ENCODE measurements around the gene KATNIP.

Gene KATNIP

GRCh38 chr16:27514806-27515205 lies 35.1 kb upstream of the KATNIP start:
- DNase-seq, result peak; percentile 42

GRCh38 chr16:27515874-27516353 lies 34.0 kb upstream of the KATNIP start:
- 93% methylated on average over 9 of the region's 9 CpGs for WGBS
- peak; percentile 33 for DNase-seq
- H2BK12ac ChIP-seq (ENCODE audit: low read length in 2 of 2), result peak overlapping the region in 1 of 2 experiments; percentile 24
- no peak overlapping the region for H3K4ac ChIP-seq (ENCODE audit: low read depth in 1 of 2, low read length in 2 of 2)
- H3K14ac ChIP-seq (ENCODE audit: low read length in 2 of 2), result no peak overlapping the region
- H4K8ac ChIP-seq (ENCODE audit: low read length), result no peak overlapping the region
- no peak overlapping the region for H3K4me2 ChIP-seq (ENCODE audit: low read length, poor library complexity, severe bottlenecking)
- H2BK15ac ChIP-seq (ENCODE audit: low read depth, poor library complexity, severe bottlenecking), result no peak overlapping the region
- H3K4me3 ChIP-seq (ENCODE audit: insufficient read depth in 1 of 2, low read depth in 1 of 2, low read length in 2 of 2), result no peak overlapping the region
- H3K27me3 ChIP-seq (ENCODE audit: control insufficient read depth in 1 of 2, insufficient read depth in 1 of 2, low read length in 2 of 2), result no peaks in the 10 kb centered on the region
- H3K79me1 ChIP-seq (replicated peaks; ENCODE audit: low read length, poor library complexity, severe bottlenecking), result peaks cover 25% of the 10 kb centered on the region
- peaks cover 59 to 91% of the 10 kb centered on the region in 2 experiments for H3K36me3 ChIP-seq (ENCODE audit: control insufficient read depth in 1 of 2, insufficient read depth in 2 of 2, low read depth in 1 of 2, low read length in 2 of 2)
- no peak overlapping the region for H2BK120ac ChIP-seq (ENCODE audit: low read depth, low read length)
- no peak overlapping the region for H4K91ac ChIP-seq (ENCODE audit: low read length)
- peaks cover 9% of the 10 kb centered on the region for H3K4me1 ChIP-seq (ENCODE audit: control insufficient read depth, insufficient read depth, low read depth, low read length)
- H3K23ac ChIP-seq (ENCODE audit: low read length in 2 of 2), result no peak overlapping the region
- H2AFZ ChIP-seq (ENCODE audit: low read depth, low read length), result no peak overlapping the region
- H3K18ac ChIP-seq (ENCODE audit: low read depth in 1 of 2, low read length in 2 of 2), result no peak overlapping the region
- no peak overlapping the region for H3K9ac ChIP-seq (ENCODE audit: low read length)
- no peak overlapping the region for H3K27ac ChIP-seq (ENCODE audit: low read length, poor library complexity, severe bottlenecking)
- no peak overlapping the region for H2BK5ac ChIP-seq (ENCODE audit: low read depth, low read length, poor library complexity, severe bottlenecking)
- H2AK5ac ChIP-seq (ENCODE audit: low read length, severe bottlenecking), result no peak overlapping the region
- H3K9me3 ChIP-seq (ENCODE audit: control insufficient read depth, low read length), result no peaks in the 10 kb centered on the region

More at GRCh38 chr16:27514806-27515205, 35.1 kb upstream of the KATNIP start:
- H3K4ac ChIP-seq (ENCODE audit: low read depth in 1 of 2, low read length in 2 of 2), result no peak overlapping the region
- H4K8ac ChIP-seq (ENCODE audit: low read length), result no peak overlapping the region
- no peak overlapping the region for H2BK120ac ChIP-seq (ENCODE audit: low read depth, low read length)
- H2BK12ac ChIP-seq (ENCODE audit: low read length in 2 of 2), result no peak overlapping the region
- no peak overlapping the region for H3K4me2 ChIP-seq (ENCODE audit: low read length, poor library complexity, severe bottlenecking)
- H3K4me3 ChIP-seq (ENCODE audit: insufficient read depth in 1 of 2, low read depth in 1 of 2, low read length in 2 of 2), result no peak overlapping the region
- peaks cover 61 to 91% of the 10 kb centered on the region in 2 experiments for H3K36me3 ChIP-seq (ENCODE audit: control insufficient read depth in 1 of 2, insufficient read depth in 2 of 2, low read depth in 1 of 2, low read length in 2 of 2)
- no peak overlapping the region for H3K18ac ChIP-seq (ENCODE audit: low read depth in 1 of 2, low read length in 2 of 2)
- no peak overlapping the region for H3K14ac ChIP-seq (ENCODE audit: low read length in 2 of 2)
- H3K9ac ChIP-seq (ENCODE audit: low read length), result no peak overlapping the region
- no peak overlapping the region for H3K23ac ChIP-seq (ENCODE audit: low read length in 2 of 2)
- no peak overlapping the region for H2BK15ac ChIP-seq (ENCODE audit: low read depth, poor library complexity, severe bottlenecking)
- H3K27ac ChIP-seq (ENCODE audit: low read length, poor library complexity, severe bottlenecking), result no peak overlapping the region
- H3K27me3 ChIP-seq (ENCODE audit: control insufficient read depth in 1 of 2, insufficient read depth in 1 of 2, low read length in 2 of 2), result no peaks in the 10 kb centered on the region
- 97% methylated on average over 12 of the region's 12 CpGs for WGBS
- no peak overlapping the region for H2AFZ ChIP-seq (ENCODE audit: low read depth, low read length)
- no peak overlapping the region for H2BK5ac ChIP-seq (ENCODE audit: low read depth, low read length, poor library complexity, severe bottlenecking)
- peaks cover 27% of the 10 kb centered on the region for H3K79me1 ChIP-seq (replicated peaks; ENCODE audit: low read length, poor library complexity, severe bottlenecking)
- H2AK5ac ChIP-seq (ENCODE audit: low read length, severe bottlenecking), result no peak overlapping the region
- no peaks in the 10 kb centered on the region for H3K9me3 ChIP-seq (ENCODE audit: control insufficient read depth, low read length)
- H3K4me1 ChIP-seq (ENCODE audit: control insufficient read depth, insufficient read depth, low read depth, low read length), result peaks cover 7% of the 10 kb centered on the region
- H4K91ac ChIP-seq (ENCODE audit: low read length), result no peak overlapping the region

- no peak overlapping the region for H2BK15ac ChIP-seq (ENCODE audit: low read depth, poor library complexity, severe bottlenecking)
- WGBS, result 96% methylated on average over 11 of the region's 11 CpGs
- H4K91ac ChIP-seq (ENCODE audit: low read length), result no peak overlapping the region
- no peak overlapping the region for H4K8ac ChIP-seq (ENCODE audit: low read length)
- no peak overlapping the region for H2AFZ ChIP-seq (ENCODE audit: low read depth, low read length)
- H2BK12ac ChIP-seq (ENCODE audit: low read length in 2 of 2), result no peak overlapping the region
- H2BK5ac ChIP-seq (ENCODE audit: low read depth, low read length, poor library complexity, severe bottlenecking), result no peak overlapping the region
- H3K27ac ChIP-seq (ENCODE audit: low read length, poor library complexity, severe bottlenecking), result no peak overlapping the region
- DNase-seq, result no peak
- H3K23ac ChIP-seq (ENCODE audit: low read length in 2 of 2), result no peak overlapping the region
- no peaks in the 10 kb centered on the region for H3K9me3 ChIP-seq (ENCODE audit: control insufficient read depth, low read length)
- peaks cover 22% of the 10 kb centered on the region for H3K79me1 ChIP-seq (replicated peaks; ENCODE audit: low read length, poor library complexity, severe bottlenecking)
- H3K14ac ChIP-seq (ENCODE audit: low read length in 2 of 2), result no peak overlapping the region
- H2BK120ac ChIP-seq (ENCODE audit: low read depth, low read length), result no peak overlapping the region
- H3K9ac ChIP-seq (ENCODE audit: low read length), result no peak overlapping the region
- no peak overlapping the region for H2AK5ac ChIP-seq (ENCODE audit: low read length, severe bottlenecking)
- peaks cover 60 to 91% of the 10 kb centered on the region in 2 experiments for H3K36me3 ChIP-seq (ENCODE audit: control insufficient read depth in 1 of 2, insufficient read depth in 2 of 2, low read depth in 1 of 2, low read length in 2 of 2)
- no peak overlapping the region for H3K4me2 ChIP-seq (ENCODE audit: low read length, poor library complexity, severe bottlenecking)
- H3K4me3 ChIP-seq (ENCODE audit: insufficient read depth in 1 of 2, low read depth in 1 of 2, low read length in 2 of 2), result no peak overlapping the region
- peaks cover 11% of the 10 kb centered on the region for H3K4me1 ChIP-seq (ENCODE audit: control insufficient read depth, insufficient read depth, low read depth, low read length)
- no peak overlapping the region for H3K4ac ChIP-seq (ENCODE audit: low read depth in 1 of 2, low read length in 2 of 2)
- H3K27me3 ChIP-seq (ENCODE audit: control insufficient read depth in 1 of 2, insufficient read depth in 1 of 2, low read length in 2 of 2), result no peaks in the 10 kb centered on the region
- no peak overlapping the region for H3K18ac ChIP-seq (ENCODE audit: low read depth in 1 of 2, low read length in 2 of 2)
These were observed 33.6 kb upstream of the KATNIP start for GRCh38 chr16:27516365-27516764.

- no peak overlapping the region for H2AFZ ChIP-seq (ENCODE audit: low read depth, low read length)
- no peak for DNase-seq
- no peak overlapping the region for H2BK12ac ChIP-seq (ENCODE audit: low read length in 2 of 2)
- no peak overlapping the region for H4K91ac ChIP-seq (ENCODE audit: low read length)
- H3K4ac ChIP-seq (ENCODE audit: low read depth in 1 of 2, low read length in 2 of 2), result no peak overlapping the region
- H3K27ac ChIP-seq (ENCODE audit: low read length, poor library complexity, severe bottlenecking), result no peak overlapping the region
- H2BK120ac ChIP-seq (ENCODE audit: low read depth, low read length), result no peak overlapping the region
- no peak overlapping the region for H2BK5ac ChIP-seq (ENCODE audit: low read depth, low read length, poor library complexity, severe bottlenecking)
- no peak overlapping the region for H4K8ac ChIP-seq (ENCODE audit: low read length)
- H3K23ac ChIP-seq (ENCODE audit: low read length in 2 of 2), result no peak overlapping the region
- no peaks in the 10 kb centered on the region for H3K9me3 ChIP-seq (ENCODE audit: control insufficient read depth, low read length)
- H2AK5ac ChIP-seq (ENCODE audit: low read length, severe bottlenecking), result no peak overlapping the region
- H3K27me3 ChIP-seq (ENCODE audit: control insufficient read depth in 1 of 2, insufficient read depth in 1 of 2, low read length in 2 of 2), result no peaks in the 10 kb centered on the region
- H3K14ac ChIP-seq (ENCODE audit: low read length in 2 of 2), result no peak overlapping the region
- H3K18ac ChIP-seq (ENCODE audit: low read depth in 1 of 2, low read length in 2 of 2), result no peak overlapping the region
- H3K4me1 ChIP-seq (ENCODE audit: control insufficient read depth, insufficient read depth, low read depth, low read length), result peaks cover 7% of the 10 kb centered on the region
- no peak overlapping the region for H2BK15ac ChIP-seq (ENCODE audit: low read depth, poor library complexity, severe bottlenecking)
- WGBS, result 97% methylated on average over 7 of the region's 7 CpGs
- H3K9ac ChIP-seq (ENCODE audit: low read length), result no peak overlapping the region
- no peak overlapping the region for H3K4me2 ChIP-seq (ENCODE audit: low read length, poor library complexity, severe bottlenecking)
- H3K36me3 ChIP-seq (ENCODE audit: control insufficient read depth in 1 of 2, insufficient read depth in 2 of 2, low read depth in 1 of 2, low read length in 2 of 2), result peaks cover 60 to 91% of the 10 kb centered on the region in 2 experiments
- no peak overlapping the region for H3K4me3 ChIP-seq (ENCODE audit: insufficient read depth in 1 of 2, low read depth in 1 of 2, low read length in 2 of 2)
- peaks cover 22% of the 10 kb centered on the region for H3K79me1 ChIP-seq (replicated peaks; ENCODE audit: low read length, poor library complexity, severe bottlenecking)
These were observed 32.3 kb upstream of the KATNIP start for GRCh38 chr16:27517664-27518063.
